Prostate gland (tissue), 2 donors: ENCODE measurements around the gene PANX1. TPM values are rescaled to one million over a fixed set of nuclear protein-coding genes. Genes with fewer than 3 reads are reported as not detected.
A peak's percentile ranks its signal among the peaks of the same experiment; 100 is the strongest.

Experiments
- DNase-seq: peaks from one replicate; pipeline ENCODE4 v3.0.0-alpha.2; 2019; ENCODE audit warnings: low spot score
- H3K27ac ChIP-seq, 2 donors: fragments of 200-600 bp; sonication (generic); 2 replicates each; pipeline ENCODE4 v1.5.1; 2017 to 2019
- H3K27me3 ChIP-seq: fragments of 200-600 bp; sonication (generic); replicated peaks from 2 replicates; pipeline ENCODE4 v1.5.1; 2019; ENCODE audit not compliant: insufficient read depth
- H3K36me3 ChIP-seq, 2 donors: fragments of 200-600 bp; sonication (generic); 1 replicate in 1 of 2; 2 replicates in 1 of 2; pipeline versions ENCODE4 v1.5.1 to v1.8.1; 2017 to 2019
- H3K4me1 ChIP-seq: fragments of 200-600 bp; sonication (generic); replicated peaks from 2 replicates; pipeline ENCODE4 v1.5.1; 2019
- H3K4me3 ChIP-seq, 2 donors: fragments of 200-600 bp; sonication (generic); 2 replicates each; pipeline ENCODE4 v1.5.1; 2017 to 2019
- H3K9me3 ChIP-seq: fragments of 200-600 bp; sonication (generic); 2 replicates; pipeline ENCODE4 v1.5.1; 2017
- POLR2A ChIP-seq: fragments of 450-650 bp; IDR thresholded peaks from one replicate; pipeline ENCODE4 v1.6.1; 2016; ENCODE audit warnings: antibody characterized with exemption, mild to moderate bottlenecking
- POLR2AphosphoS5 ChIP-seq: sonication (generic); formaldehyde crosslinking; IDR thresholded peaks from one replicate; pipeline ENCODE4 v1.6.1; 2017; ENCODE audit warnings: antibody characterized with exemption
- WGBS: methylation state at CpG from one replicate; pipeline ENCODE4 v1.1.5; 2018; 5-methylcytosine and 5-hydroxymethylcytosine counted together
- intact Hi-C: fragments of 100-400 bp; cut with DNase I; formaldehyde crosslinking; loops from one replicate; pipeline ENCODE4 v1.14.2; 2022
- total RNA-seq, 2 donors: library from RNA; depleted of rRNA; stranded (reverse); fragments of >200 nt; gene quantifications; one replicate each; pipeline ENCODE4 v1.1.0, GENCODE V29; 2016
- TF ChIP-seq, protein P1 (sequence below), 4 experiments: fragments of 200-600 bp in 2 of 4; fragments of 450-650 bp in 2 of 4; sonication (generic) in 2 of 4; IDR thresholded peaks; 1 replicate in 3 of 4; 2 replicates in 1 of 4; pipeline ENCODE4 v1.5.1; 2016 to 2019; ENCODE audit warnings: antibody characterized with exemption in 4 of 4, mild to moderate bottlenecking in 2 of 4, moderate library complexity in 2 of 4

Gene PANX1, protein sequence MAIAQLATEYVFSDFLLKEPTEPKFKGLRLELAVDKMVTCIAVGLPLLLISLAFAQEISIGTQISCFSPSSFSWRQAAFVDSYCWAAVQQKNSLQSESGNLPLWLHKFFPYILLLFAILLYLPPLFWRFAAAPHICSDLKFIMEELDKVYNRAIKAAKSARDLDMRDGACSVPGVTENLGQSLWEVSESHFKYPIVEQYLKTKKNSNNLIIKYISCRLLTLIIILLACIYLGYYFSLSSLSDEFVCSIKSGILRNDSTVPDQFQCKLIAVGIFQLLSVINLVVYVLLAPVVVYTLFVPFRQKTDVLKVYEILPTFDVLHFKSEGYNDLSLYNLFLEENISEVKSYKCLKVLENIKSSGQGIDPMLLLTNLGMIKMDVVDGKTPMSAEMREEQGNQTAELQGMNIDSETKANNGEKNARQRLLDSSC
- total RNA-seq = 10 to 100 TPM; 12.9 to 51.2 TPM

DNA sequence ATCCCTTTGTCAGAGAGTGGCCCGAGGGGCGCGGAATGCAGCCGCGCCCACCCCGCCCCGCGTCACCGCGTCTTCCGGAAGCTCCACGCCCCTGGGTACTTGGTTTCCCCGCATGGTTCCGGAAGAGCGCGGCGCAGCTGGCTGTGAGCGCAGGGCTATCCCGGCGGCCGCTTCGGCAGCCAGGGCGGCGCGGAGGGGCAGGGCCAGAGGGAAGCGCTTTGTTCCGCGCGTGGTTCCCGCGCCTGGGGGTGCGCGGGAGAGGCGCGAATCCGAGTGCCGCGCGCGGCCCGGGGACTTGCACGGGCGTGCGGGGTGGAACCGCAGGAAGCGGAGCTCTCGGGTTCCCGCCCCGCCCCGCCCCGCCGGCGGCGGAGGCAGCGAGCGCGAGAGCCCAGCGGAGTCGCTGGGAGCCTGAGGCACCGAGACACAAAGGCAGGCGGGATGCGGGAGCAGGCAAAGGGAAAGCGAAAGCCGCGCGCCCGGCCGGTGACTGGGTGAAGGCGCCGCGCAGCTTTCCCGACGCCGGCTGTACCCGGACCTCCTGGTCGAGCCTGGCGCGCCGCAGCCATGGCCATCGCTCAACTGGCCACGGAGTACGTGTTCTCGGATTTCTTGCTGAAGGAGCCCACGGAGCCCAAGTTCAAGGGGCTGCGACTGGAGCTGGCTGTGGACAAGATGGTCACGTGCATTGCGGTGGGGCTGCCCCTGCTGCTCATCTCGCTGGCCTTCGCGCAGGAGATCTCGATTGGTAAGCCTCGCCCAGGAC, at the start of gene PANX1:
Gene PANX1 (plus strand): TSS at position 96 of the 766 bp plus-strand sequence. CDS start 472 bp downstream, at position 568.
- H3K27ac ChIP-seq = peak within 1 kb of the TSS; percentile 90 to 94
- under 1% methylated on average over 67 of the region's 92 CpGs for WGBS
- H3K36me3 ChIP-seq = no peaks in the 10 kb centered on the region
- TF ChIP-seq, protein P1, sequence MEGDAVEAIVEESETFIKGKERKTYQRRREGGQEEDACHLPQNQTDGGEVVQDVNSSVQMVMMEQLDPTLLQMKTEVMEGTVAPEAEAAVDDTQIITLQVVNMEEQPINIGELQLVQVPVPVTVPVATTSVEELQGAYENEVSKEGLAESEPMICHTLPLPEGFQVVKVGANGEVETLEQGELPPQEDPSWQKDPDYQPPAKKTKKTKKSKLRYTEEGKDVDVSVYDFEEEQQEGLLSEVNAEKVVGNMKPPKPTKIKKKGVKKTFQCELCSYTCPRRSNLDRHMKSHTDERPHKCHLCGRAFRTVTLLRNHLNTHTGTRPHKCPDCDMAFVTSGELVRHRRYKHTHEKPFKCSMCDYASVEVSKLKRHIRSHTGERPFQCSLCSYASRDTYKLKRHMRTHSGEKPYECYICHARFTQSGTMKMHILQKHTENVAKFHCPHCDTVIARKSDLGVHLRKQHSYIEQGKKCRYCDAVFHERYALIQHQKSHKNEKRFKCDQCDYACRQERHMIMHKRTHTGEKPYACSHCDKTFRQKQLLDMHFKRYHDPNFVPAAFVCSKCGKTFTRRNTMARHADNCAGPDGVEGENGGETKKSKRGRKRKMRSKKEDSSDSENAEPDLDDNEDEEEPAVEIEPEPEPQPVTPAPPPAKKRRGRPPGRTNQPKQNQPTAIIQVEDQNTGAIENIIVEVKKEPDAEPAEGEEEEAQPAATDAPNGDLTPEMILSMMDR (IDR thresholded peaks at IDR 0.05) = peak in 1 of 4 experiments; percentile 2
- TF ChIP-seq POLR2A (peak; percentile 47), POLR2AphosphoS5 (peak; percentile 49)
- peak; percentile 66 for DNase-seq
- peaks cover 6% of the 10 kb centered on the region for H3K4me1 ChIP-seq
- no peaks in the 10 kb centered on the region for H3K9me3 ChIP-seq
- intact Hi-C loops = no loop called here
- H3K27me3 ChIP-seq = no peaks in the 10 kb centered on the region
- peak within 1 kb of the TSS; percentile 66 to 86 for H3K4me3 ChIP-seq

DNA sequence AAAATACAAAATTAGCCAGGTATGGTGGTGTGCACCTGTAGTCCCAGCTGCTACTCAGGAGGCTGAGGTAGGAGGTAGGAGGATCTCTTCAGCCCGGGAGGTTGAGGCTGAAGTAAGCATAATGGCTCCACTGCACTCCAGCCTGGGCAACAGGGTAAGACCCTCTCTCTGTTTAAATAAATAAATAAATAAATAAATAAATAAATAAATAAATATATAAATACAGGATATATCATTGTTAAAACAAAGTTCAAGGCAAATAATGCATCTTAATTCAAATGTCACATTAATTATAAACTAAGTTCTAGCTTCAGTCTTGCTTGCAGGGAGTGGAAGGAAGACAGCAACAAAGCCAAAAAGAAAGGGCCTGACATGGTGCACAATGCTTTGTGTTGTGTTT, 44.5 kb upstream of the PANX1 start:
- DNase-seq = no peak
- Histone ChIP-seq H3K9me3 (no peaks in the 10 kb centered on the region), H3K4me3 (no peak overlapping the region), H3K27me3 (no peaks in the 10 kb centered on the region), H3K4me1 (no peaks in the 10 kb centered on the region), H3K36me3 (no peaks in the 10 kb centered on the region), H3K27ac (no peak overlapping the region)
- TF ChIP-seq, protein P1 (IDR thresholded peaks at IDR 0.05) = no peak
- no peak for TF ChIP-seq POLR2AphosphoS5
- TF ChIP-seq POLR2A = no peak
- intact Hi-C loops = no loop called here
- 96% methylated on average over 1 of the region's 1 CpG for WGBS

DNA sequence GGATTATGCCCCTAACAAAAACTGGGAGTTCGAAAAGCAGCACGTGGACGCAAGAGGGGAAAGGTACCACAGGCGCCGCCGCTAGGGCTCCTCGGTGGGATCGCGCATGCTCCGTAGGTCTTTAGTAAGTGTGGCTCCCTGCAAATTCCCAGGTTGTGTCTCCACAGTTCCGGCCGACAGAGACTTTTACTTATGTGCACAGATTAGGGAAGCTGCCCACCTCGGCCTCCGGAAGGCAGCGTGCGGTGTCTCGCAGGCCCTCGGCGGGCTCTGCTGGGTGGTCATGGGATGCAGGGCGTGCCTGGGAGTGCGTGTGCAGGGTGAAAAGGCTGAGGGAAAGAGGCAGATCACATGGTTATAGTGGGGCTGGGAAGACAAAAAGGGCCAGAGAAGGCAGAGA, 39.7 kb upstream of the PANX1 start:
- Histone ChIP-seq H3K36me3 (no peaks in the 10 kb centered on the region), H3K9me3 (no peaks in the 10 kb centered on the region), H3K27ac (no peak overlapping the region), H3K4me1 (no peaks in the 10 kb centered on the region), H3K27me3 (no peaks in the 10 kb centered on the region), H3K4me3 (no peak overlapping the region)
- no peak for TF ChIP-seq POLR2A
- TF ChIP-seq, protein P1 (IDR thresholded peaks at IDR 0.05) = no peak
- no peak for TF ChIP-seq POLR2AphosphoS5
- intact Hi-C loops = no loop called here
- no peak for DNase-seq
- WGBS = 87% methylated on average over 21 of the region's 21 CpGs

DNA sequence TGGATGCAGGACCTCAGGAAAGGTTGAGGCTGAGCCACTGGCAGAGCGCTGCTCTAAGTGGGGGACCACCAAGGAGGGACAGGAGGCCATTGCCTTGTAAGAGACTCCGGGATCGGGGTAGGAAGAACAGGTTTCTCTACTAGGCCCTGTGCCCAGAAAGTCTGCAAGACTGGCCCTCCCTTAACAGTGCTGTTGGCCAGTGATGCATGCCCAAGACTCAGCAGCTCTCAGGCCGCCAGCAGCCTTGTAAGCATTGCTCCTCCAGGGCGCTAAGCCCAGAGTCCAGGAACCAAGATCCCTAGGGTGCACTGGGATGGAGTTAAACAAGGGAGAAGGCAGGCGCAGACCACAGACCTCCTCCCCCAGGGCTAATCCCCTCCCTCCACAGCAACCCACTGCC, 39.3 kb upstream of the PANX1 start:
- DNase-seq = no peak
- no peak overlapping the region for H3K27ac ChIP-seq

More for the DNA sequence above, 39.3 kb upstream of the PANX1 start:
- H3K4me1 ChIP-seq = no peaks in the 10 kb centered on the region
- 73% methylated on average over 6 of the region's 6 CpGs for WGBS
- no peaks in the 10 kb centered on the region for H3K27me3 ChIP-seq
- H3K9me3 ChIP-seq = no peaks in the 10 kb centered on the region
- no peak overlapping the region for H3K4me3 ChIP-seq
- intact Hi-C loops = no loop called here
- H3K36me3 ChIP-seq = no peaks in the 10 kb centered on the region
- TF ChIP-seq, protein P1 (IDR thresholded peaks at IDR 0.05) = no peak
- TF ChIP-seq POLR2AphosphoS5 (no peak), POLR2A (no peak)
